ENCODE results near the gene PRPF4.

- no peak for TF ChIP-seq CTCF (IDR thresholded peaks at IDR 0.05; ENCODE audit: low read depth, low read length, missing input control)
- no peak for TF ChIP-seq MAX (IDR thresholded peaks at IDR 0.05)
- no peak for TF ChIP-seq TAF1 (conservative IDR thresholded peaks at IDR 0.05)
- no peak for TF ChIP-seq SP1 (IDR thresholded peaks at IDR 0.05)
- TF ChIP-seq YY1 (IDR thresholded peaks at IDR 0.05) = no peak
Measured at GRCh38 chr9:113245894-113246293, 29.6 kb upstream of the PRPF4 start.
